Gastrocnemius medialis (tissue), 4 donors: Measurements from ENCODE around the gene ATP2C2.

Experiments
- CTCF ChIP-seq, 5 experiments: fragments of 450-650 bp in 3 of 5; fragments of 200-600 bp in 2 of 5; sonication (generic) in 2 of 5; IDR thresholded peaks in 4 of 5; conservative IDR thresholded peaks in 1 of 5; 1 replicate in 4 of 5; 2 replicates in 1 of 5; pipeline ENCODE4 v1.5.1; 2016 to 2019; ENCODE audit warnings: antibody characterized with exemption in 5 of 5, mild to moderate bottlenecking in 3 of 5, moderate library complexity in 3 of 5
- POLR2A ChIP-seq, 2 donors: fragments of 450-650 bp; IDR thresholded peaks; one replicate each; pipeline ENCODE4 v1.6.1; 2017; ENCODE audit warnings: antibody characterized with exemption in 2 of 2, mild to moderate bottlenecking in 2 of 2, moderate library complexity in 2 of 2

GRCh38 chr16:84453061-84453752 is 84.9 kb downstream of the ATP2C2 start:
- TF ChIP-seq CTCF (IDR thresholded peaks at IDR 0.05 in 4 of 5, conservative IDR thresholded peaks at IDR 0.05 in 1 of 5), result no peak
- TF ChIP-seq POLR2A (IDR thresholded peaks at IDR 0.05), result no peak
